DOHH2 (cell line): ENCODE results near the gene USF2.

Experiments used
- H3F3A ChIP-seq: fragments of 200-600 bp; sonication (generic), shearing (Covaris generic); 2 replicates; pipeline ENCODE4 v1.6.0; 2016; ENCODE audit warnings: antibody characterized with exemption, mild to moderate bottlenecking; ENCODE audit not compliant: control insufficient read depth, insufficient read depth
- H3K27ac ChIP-seq: fragments of 200-600 bp; sonication (generic); 2 replicates; pipeline ENCODE4 v1.5.1; 2014; ENCODE audit warnings: low read depth, mild to moderate bottlenecking, low read length, moderate library complexity
- H3K27me3 ChIP-seq: fragments of 200-600 bp; sonication (generic); 2 replicates; pipeline ENCODE4 v1.6.1; 2014; ENCODE audit warnings: mild to moderate bottlenecking, low read length, mixed read lengths; ENCODE audit not compliant: control insufficient read depth
- H3K36me3 ChIP-seq: fragments of 200-600 bp; sonication (generic); 2 replicates; pipeline ENCODE4 v1.6.1; 2014; ENCODE audit warnings: mild to moderate bottlenecking, low read length, moderate library complexity, mixed read lengths; ENCODE audit not compliant: control insufficient read depth
- H3K4me1 ChIP-seq: fragments of 200-600 bp; sonication (generic); 2 replicates; pipeline ENCODE4 v1.6.1; 2014; ENCODE audit warnings: mild to moderate bottlenecking, low read length, mixed read lengths; ENCODE audit not compliant: control insufficient read depth
- H3K4me2 ChIP-seq: fragments of 200-600 bp; sonication (generic); 2 replicates; pipeline ENCODE4 v1.6.0; 2014; ENCODE audit warnings: mild to moderate bottlenecking, low read length, moderate library complexity
- H3K4me3 ChIP-seq: fragments of 200-600 bp; sonication (generic); 2 replicates; pipeline ENCODE4 v1.5.1; 2014; ENCODE audit warnings: mild to moderate bottlenecking, low read length, mixed read lengths
- H3K79me2 ChIP-seq: fragments of 200-600 bp; sonication (generic); 2 replicates; pipeline ENCODE4 v1.6.1; 2014; ENCODE audit warnings: mild to moderate bottlenecking, low read length, mixed read lengths; ENCODE audit not compliant: control insufficient read depth
- H3K9me2 ChIP-seq: fragments of 200-600 bp; sonication (generic); replicated peaks from 2 replicates; pipeline ENCODE4 v1.6.1; 2014; ENCODE audit warnings: mild to moderate bottlenecking, low read length, mixed read lengths; ENCODE audit not compliant: control insufficient read depth
- H3K9me3 ChIP-seq: fragments of 200-600 bp; sonication (generic); 2 replicates; pipeline ENCODE4 v1.6.1; 2014; ENCODE audit warnings: antibody characterized with exemption, low read length, mixed read lengths; ENCODE audit not compliant: control insufficient read depth, insufficient read depth
- H4K20me1 ChIP-seq: fragments of 200-600 bp; sonication (generic); 2 replicates; pipeline ENCODE4 v1.6.0; 2014; ENCODE audit warnings: low read depth, mild to moderate bottlenecking, antibody characterized with exemption, low read length, moderate library complexity; ENCODE audit not compliant: control insufficient read depth, insufficient read depth
- EZH2phosphoT487 ChIP-seq: fragments of 200-600 bp; sonication (generic); IDR thresholded peaks from 2 replicates; pipeline ENCODE4 v1.6.1; 2017; ENCODE audit warnings: borderline replicate concordance, mild to moderate bottlenecking, antibody characterized with exemption, low read length, moderate library complexity, mixed read lengths
- TF ChIP-seq, protein P1 (sequence below): fragments of 200-600 bp; sonication (generic); IDR thresholded peaks from one replicate; pipeline ENCODE4 v1.5.1; 2014; ENCODE audit warnings: antibody characterized with exemption, mild to moderate bottlenecking, low read depth, low read length; ENCODE audit not compliant: poor library complexity, severe bottlenecking

Gene USF2

DNA sequence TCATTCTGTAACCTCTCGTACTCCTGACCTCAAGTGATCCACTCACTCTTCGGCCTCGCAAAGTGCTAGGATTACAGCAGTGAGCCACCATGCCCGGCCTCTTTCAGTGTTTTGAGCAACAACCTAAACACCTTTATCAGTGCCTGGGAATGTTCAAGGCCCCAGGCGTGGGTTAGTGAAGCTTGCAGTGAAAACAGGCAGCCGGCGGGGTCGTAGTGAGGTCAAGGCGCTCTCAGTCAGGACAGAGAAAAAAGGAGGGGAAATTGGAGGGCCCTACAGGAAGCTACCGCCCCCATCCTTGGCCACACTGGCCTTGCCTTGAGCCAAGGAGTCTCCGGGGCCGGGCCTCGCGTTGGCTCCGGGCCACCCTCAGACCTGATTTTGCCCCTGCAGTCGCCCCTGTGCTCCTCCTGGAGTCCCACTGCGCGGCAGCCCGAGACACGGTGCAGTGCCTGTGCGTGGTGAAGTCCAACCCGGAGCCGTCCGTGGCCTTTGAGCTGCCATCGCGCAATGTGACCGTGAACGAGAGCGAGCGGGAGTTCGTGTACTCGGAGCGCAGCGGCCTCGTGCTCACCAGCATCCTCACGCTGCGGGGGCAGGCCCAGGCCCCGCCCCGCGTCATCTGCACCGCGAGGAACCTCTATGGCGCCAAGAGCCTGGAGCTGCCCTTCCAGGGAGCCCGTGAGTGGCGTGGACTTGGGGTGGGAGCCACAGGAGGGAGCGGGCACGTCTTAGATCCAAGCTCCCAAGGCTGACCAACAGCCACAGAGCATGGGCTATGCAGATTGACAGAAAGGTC lies 40.9 kb downstream of the USF2 start:
- no peak overlapping the region for H3K27ac ChIP-seq

DNA sequence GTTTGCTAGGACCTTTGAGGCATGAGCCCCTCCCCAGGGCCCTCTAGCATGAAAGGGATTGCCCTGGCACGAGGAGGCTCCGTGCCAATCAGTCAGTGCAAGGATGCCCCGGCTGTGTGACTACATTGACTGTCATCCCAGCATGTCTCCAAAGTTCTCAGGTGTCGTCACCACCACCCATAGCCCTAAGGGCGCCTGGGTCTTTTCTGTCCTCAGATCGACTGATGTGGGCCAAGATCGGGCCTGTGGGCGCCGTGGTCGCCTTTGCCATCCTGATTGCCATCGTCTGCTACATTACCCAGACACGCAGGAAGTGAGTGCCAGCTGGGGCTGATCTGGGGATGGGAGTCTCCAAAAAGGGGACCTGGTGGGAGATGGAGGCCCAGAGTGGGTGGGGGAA lies 41.6 kb downstream of the USF2 start:
- H3K9me3 ChIP-seq, result no peaks in the 10 kb centered on the region
- H3K4me3 ChIP-seq, result no peak overlapping the region
- H3K9me2 ChIP-seq, result no peaks in the 10 kb centered on the region
- no peaks in the 10 kb centered on the region for H3K27me3 ChIP-seq
- peaks cover 87% of the 10 kb centered on the region for H3K4me1 ChIP-seq
- H3K36me3 ChIP-seq, result no peaks in the 10 kb centered on the region
- TF ChIP-seq, protein P1, sequence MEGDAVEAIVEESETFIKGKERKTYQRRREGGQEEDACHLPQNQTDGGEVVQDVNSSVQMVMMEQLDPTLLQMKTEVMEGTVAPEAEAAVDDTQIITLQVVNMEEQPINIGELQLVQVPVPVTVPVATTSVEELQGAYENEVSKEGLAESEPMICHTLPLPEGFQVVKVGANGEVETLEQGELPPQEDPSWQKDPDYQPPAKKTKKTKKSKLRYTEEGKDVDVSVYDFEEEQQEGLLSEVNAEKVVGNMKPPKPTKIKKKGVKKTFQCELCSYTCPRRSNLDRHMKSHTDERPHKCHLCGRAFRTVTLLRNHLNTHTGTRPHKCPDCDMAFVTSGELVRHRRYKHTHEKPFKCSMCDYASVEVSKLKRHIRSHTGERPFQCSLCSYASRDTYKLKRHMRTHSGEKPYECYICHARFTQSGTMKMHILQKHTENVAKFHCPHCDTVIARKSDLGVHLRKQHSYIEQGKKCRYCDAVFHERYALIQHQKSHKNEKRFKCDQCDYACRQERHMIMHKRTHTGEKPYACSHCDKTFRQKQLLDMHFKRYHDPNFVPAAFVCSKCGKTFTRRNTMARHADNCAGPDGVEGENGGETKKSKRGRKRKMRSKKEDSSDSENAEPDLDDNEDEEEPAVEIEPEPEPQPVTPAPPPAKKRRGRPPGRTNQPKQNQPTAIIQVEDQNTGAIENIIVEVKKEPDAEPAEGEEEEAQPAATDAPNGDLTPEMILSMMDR, result no peak
- no peak for TF ChIP-seq EZH2phosphoT487
- no peaks in the 10 kb centered on the region for H4K20me1 ChIP-seq
- H3F3A ChIP-seq, result peaks cover 8% of the 10 kb centered on the region; the same call in 1 of the 2 replicates
- no peak overlapping the region for H3K27ac ChIP-seq
- no peak overlapping the region for H3K4me2 ChIP-seq
- no peaks in the 10 kb centered on the region for H3K79me2 ChIP-seq

More for the DNA sequence above, 40.9 kb downstream of the USF2 start:
- Histone ChIP-seq H3K27me3 (no peaks in the 10 kb centered on the region), H3K79me2 (no peaks in the 10 kb centered on the region), H3K36me3 (no peaks in the 10 kb centered on the region), H3K9me3 (no peaks in the 10 kb centered on the region), H4K20me1 (no peaks in the 10 kb centered on the region), H3K9me2 (no peaks in the 10 kb centered on the region), H3K4me3 (no peak overlapping the region), H3F3A (peaks cover 9% of the 10 kb centered on the region; the same call in 1 of the 2 replicates), H3K4me2 (no peak overlapping the region), H3K4me1 (peaks cover 86% of the 10 kb centered on the region)
- no peak for TF ChIP-seq EZH2phosphoT487
- TF ChIP-seq, protein P1, result no peak

DNA sequence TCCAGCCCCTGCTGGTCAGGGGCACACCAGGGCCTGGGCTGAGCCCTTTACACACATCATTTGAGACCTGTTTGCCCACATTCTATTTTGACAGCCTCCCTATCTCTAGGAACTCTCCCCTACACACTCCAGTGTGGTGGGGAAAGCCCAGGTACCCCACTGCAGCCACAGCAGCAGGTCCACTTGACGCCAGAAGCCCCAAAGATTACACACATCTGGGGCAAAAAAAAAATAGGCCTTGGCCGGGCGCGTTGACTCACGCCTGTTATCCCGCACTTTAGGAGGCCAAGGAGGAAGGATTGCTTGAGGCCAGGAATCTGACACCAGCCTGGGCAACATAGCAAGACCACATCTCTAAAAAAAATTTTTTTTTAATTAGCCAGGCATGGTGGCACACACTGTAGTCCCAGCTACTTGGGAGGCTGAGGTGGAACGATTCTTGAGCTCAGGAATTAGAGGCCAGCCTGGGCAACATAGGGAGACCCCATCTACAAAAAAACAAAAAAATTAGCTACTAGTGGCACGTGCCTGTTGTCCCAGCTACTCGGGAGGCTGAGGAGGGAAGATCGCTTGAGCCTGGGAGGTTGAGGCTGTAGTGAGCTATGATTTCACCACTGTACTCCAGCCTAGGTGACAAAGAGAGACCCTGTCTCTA lies 42.2 kb downstream of the USF2 start:
- H3K4me2 ChIP-seq, result no peak overlapping the region
- no peaks in the 10 kb centered on the region for H3K9me3 ChIP-seq
- no peaks in the 10 kb centered on the region for H3K27me3 ChIP-seq
- TF ChIP-seq, protein P1, result no peak
- no peak for TF ChIP-seq EZH2phosphoT487
- no peaks in the 10 kb centered on the region for H4K20me1 ChIP-seq
- no peaks in the 10 kb centered on the region for H3K9me2 ChIP-seq
- peaks cover 87% of the 10 kb centered on the region for H3K4me1 ChIP-seq
- H3F3A ChIP-seq, result peaks cover 5% of the 10 kb centered on the region; the same call in 1 of the 2 replicates
- H3K4me3 ChIP-seq, result no peak overlapping the region
- H3K27ac ChIP-seq, result no peak overlapping the region
- no peaks in the 10 kb centered on the region for H3K36me3 ChIP-seq
- no peaks in the 10 kb centered on the region for H3K79me2 ChIP-seq
